ENCODE measurements around the gene PLEKHH1. TPM values are rescaled to one million over a fixed set of nuclear protein-coding genes. Genes with fewer than 3 reads are reported as not detected.

The PLEKHH1 gene
- polyA plus RNA-seq, 3 donors = 0.23 TPM; not detected in 2

DNA sequence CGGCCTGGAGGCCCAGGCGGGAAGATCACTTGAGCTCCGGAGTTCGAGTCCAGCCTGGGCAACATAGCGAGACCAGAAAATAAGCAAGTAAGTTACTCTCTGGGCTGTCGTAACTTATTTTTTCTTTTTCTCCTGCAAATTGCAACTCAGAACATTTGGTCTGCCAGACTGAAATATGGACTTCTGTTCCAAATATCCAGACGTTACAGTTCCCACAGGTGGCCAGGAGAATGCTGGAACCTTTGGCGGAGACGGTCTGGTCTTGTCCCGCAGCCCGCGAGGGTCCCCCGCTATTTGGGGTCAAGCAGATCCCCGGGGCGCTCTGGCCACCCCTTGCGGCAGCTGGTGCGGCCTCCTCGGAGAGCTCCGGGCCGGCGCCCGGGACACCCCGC lies 488 bp upstream of the PLEKHH1 start:
- no peak overlapping the region for H3K27ac Mint-ChIP-seq
- H3K4me1 Mint-ChIP-seq = peaks cover 10% of the 10 kb centered on the region
- H3K9me3 Mint-ChIP-seq = peaks cover 0 to 4% (median 0%) of the 10 kb centered on the region in 7 donors
- peaks cover 3 to 8% of the 10 kb centered on the region in 2 donors for H3K36me3 Mint-ChIP-seq
- intact Hi-C loops (cut with micrococcal nuclease) = no loop called here
- H3K4me3 ChIP-seq (replicated peaks in 1 of 3; ENCODE audit: low read depth in 2 of 3, low read length in 3 of 3) = peak overlapping the region; percentile 17 to 74 (median 21)
- no peak overlapping the region for H3K27ac ChIP-seq (ENCODE audit: low read depth in 1 of 2, low read length in 2 of 2)
- peak overlapping the region; percentile 84 for H3K4me2 ChIP-seq (replicated peaks; ENCODE audit: extremely low read depth, low read length, poor library complexity, severe bottlenecking)
- TF ChIP-seq, protein P1, sequence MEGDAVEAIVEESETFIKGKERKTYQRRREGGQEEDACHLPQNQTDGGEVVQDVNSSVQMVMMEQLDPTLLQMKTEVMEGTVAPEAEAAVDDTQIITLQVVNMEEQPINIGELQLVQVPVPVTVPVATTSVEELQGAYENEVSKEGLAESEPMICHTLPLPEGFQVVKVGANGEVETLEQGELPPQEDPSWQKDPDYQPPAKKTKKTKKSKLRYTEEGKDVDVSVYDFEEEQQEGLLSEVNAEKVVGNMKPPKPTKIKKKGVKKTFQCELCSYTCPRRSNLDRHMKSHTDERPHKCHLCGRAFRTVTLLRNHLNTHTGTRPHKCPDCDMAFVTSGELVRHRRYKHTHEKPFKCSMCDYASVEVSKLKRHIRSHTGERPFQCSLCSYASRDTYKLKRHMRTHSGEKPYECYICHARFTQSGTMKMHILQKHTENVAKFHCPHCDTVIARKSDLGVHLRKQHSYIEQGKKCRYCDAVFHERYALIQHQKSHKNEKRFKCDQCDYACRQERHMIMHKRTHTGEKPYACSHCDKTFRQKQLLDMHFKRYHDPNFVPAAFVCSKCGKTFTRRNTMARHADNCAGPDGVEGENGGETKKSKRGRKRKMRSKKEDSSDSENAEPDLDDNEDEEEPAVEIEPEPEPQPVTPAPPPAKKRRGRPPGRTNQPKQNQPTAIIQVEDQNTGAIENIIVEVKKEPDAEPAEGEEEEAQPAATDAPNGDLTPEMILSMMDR (IDR thresholded peaks at IDR 0.05) = no peak
- no peaks in the 10 kb centered on the region for H3K79me2 ChIP-seq (ENCODE audit: insufficient read depth, low read length)
- H3K9me3 ChIP-seq (replicated peaks in 1 of 2; ENCODE audit: control insufficient read depth in 1 of 2, insufficient read depth in 1 of 2, low read length in 2 of 2) = peaks cover 0 to 13% of the 10 kb centered on the region in 2 donors
- H3K27me3 Mint-ChIP-seq (ENCODE audit: low read depth in 3 of 3) = peaks cover 50 to 76% (median 63%) of the 10 kb centered on the region in 3 donors
- peak overlapping the region; percentile 72 for H2AFZ ChIP-seq (ENCODE audit: insufficient read depth, low read depth, low read length, poor library complexity, severe bottlenecking)
- peaks cover 10 to 16% of the 10 kb centered on the region in 2 donors for H3K4me1 ChIP-seq (ENCODE audit: control insufficient read depth in 1 of 2, insufficient read depth in 2 of 2, low read length in 2 of 2)
- no peak for DNase-seq
- 15% methylated on average over 23 of the region's 23 CpGs for WGBS (ENCODE audit: insufficient coverage)
- H3K27me3 ChIP-seq (ENCODE audit: control insufficient read depth in 2 of 2, insufficient read depth in 2 of 2, low read length in 2 of 2) = peaks cover 43 to 53% of the 10 kb centered on the region in 2 donors
- H4K20me1 ChIP-seq (ENCODE audit: insufficient read depth, low read length) = no peaks in the 10 kb centered on the region
- H3K9ac ChIP-seq (ENCODE audit: insufficient read depth, low read length, poor library complexity, severe bottlenecking) = peak overlapping the region; percentile 42
- H3K36me3 ChIP-seq (replicated peaks in 1 of 2; ENCODE audit: control insufficient read depth in 1 of 2, insufficient read depth in 2 of 2, low read length in 2 of 2) = no peaks in the 10 kb centered on the region
- H3K4me3 Mint-ChIP-seq = peak overlapping the region; percentile 64 to 82

DNA sequence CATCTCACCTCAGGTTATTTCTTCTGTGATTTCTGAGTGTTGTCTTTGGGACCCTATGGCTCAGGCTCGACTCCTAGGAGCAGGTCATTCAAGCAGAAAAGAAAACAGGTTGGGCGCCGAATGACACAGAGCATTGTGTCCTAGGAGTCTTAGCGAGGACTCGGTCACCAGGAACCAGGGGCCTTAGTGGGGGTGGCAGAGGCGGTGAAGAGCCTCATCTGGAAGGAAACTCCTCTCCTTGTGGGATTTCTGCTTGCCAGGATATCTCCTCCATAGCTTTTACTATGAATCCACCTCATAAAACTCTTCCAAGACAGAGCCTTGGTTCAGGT lies 630 bp downstream of the PLEKHH1 start:
- peaks cover 43 to 53% of the 10 kb centered on the region in 2 donors for H3K27me3 ChIP-seq (ENCODE audit: control insufficient read depth in 2 of 2, insufficient read depth in 2 of 2, low read length in 2 of 2)
- H3K36me3 Mint-ChIP-seq = peaks cover 3 to 8% of the 10 kb centered on the region in 2 donors
- no peaks in the 10 kb centered on the region for H3K79me2 ChIP-seq (ENCODE audit: insufficient read depth, low read length)
- peak overlapping the region; percentile 84 for H3K4me2 ChIP-seq (replicated peaks; ENCODE audit: extremely low read depth, low read length, poor library complexity, severe bottlenecking)
- peak overlapping the region in 2 of 3 experiments; percentile 33 to 74 for H3K4me3 ChIP-seq (replicated peaks in 1 of 3; ENCODE audit: low read depth in 2 of 3, low read length in 3 of 3)
- no peak overlapping the region for H3K27ac Mint-ChIP-seq
- TF ChIP-seq, protein P1 (IDR thresholded peaks at IDR 0.05) = no peak
- intact Hi-C loops (cut with micrococcal nuclease) = no loop called here
- H3K9me3 Mint-ChIP-seq = peaks cover 0 to 4% (median 0%) of the 10 kb centered on the region in 7 donors
- H3K4me1 Mint-ChIP-seq = peaks cover 14% of the 10 kb centered on the region
- H3K9ac ChIP-seq (ENCODE audit: insufficient read depth, low read length, poor library complexity, severe bottlenecking) = peak overlapping the region; percentile 42
- peaks cover 0 to 13% of the 10 kb centered on the region in 2 donors for H3K9me3 ChIP-seq (replicated peaks in 1 of 2; ENCODE audit: control insufficient read depth in 1 of 2, insufficient read depth in 1 of 2, low read length in 2 of 2)
- peaks cover 48 to 70% (median 57%) of the 10 kb centered on the region in 3 donors for H3K27me3 Mint-ChIP-seq (ENCODE audit: low read depth in 3 of 3)
- DNase-seq = no peak
- WGBS (ENCODE audit: insufficient coverage) = 59% methylated on average over 5 of the region's 6 CpGs
- H3K4me3 Mint-ChIP-seq = peak overlapping the region; percentile 74 to 82
- peaks cover 10 to 16% of the 10 kb centered on the region in 2 donors for H3K4me1 ChIP-seq (ENCODE audit: control insufficient read depth in 1 of 2, insufficient read depth in 2 of 2, low read length in 2 of 2)
- no peaks in the 10 kb centered on the region for H3K36me3 ChIP-seq (replicated peaks in 1 of 2; ENCODE audit: control insufficient read depth in 1 of 2, insufficient read depth in 2 of 2, low read length in 2 of 2)
- H3K27ac ChIP-seq (ENCODE audit: low read depth in 1 of 2, low read length in 2 of 2) = no peak overlapping the region
- peak overlapping the region; percentile 72 for H2AFZ ChIP-seq (ENCODE audit: insufficient read depth, low read depth, low read length, poor library complexity, severe bottlenecking)
- H4K20me1 ChIP-seq (ENCODE audit: insufficient read depth, low read length) = no peaks in the 10 kb centered on the region

All from CD14-positive monocyte (primary cell).